M059J (cell line): ENCODE results near the gene DNAH3. TPM values are rescaled to one million over a fixed set of nuclear protein-coding genes. Genes with fewer than 3 reads are reported as not detected.

ENCODE experiments used
- DNase-seq: peaks from one replicate; pipeline ENCODE4 v3.0.0-alpha.2; 2012; ENCODE audit warnings: low read depth
- total RNA-seq: library from RNA; depleted of rRNA; stranded (reverse); fragments of >200 nt; shearing (Covaris generic); gene quantifications from 2 replicates; pipeline ENCODE4 v1.2.3, GENCODE V29; 2014; rRNA removed

DNAH3 gene
- total RNA-seq, 1 experiment from 2014 or later: not detected

GRCh38 chr16:20883554-20884239 lies 266.9 kb downstream of the DNAH3 start:
- no peak for DNase-seq

Other genes starting within 250 kb of the DNAH3 start
- gene LDAF1, start 7.8 kb upstream of the DNAH3 start, total RNA-seq: 6.0 and 10.9 TPM in 2 replicates
- gene ZP2, start 60.7 kb upstream of the DNAH3 start, total RNA-seq: not detected in 2 replicates
- gene ANKS4B, start 82.9 kb upstream of the DNAH3 start, total RNA-seq: not detected in 2 replicates
- gene CRYM, start 127.4 kb upstream of the DNAH3 start, total RNA-seq: not detected in 2 replicates